ENCODE data around the gene ZNF639. TPM values are rescaled to one million over a fixed set of nuclear protein-coding genes. Genes with fewer than 3 reads are reported as not detected.
A peak's percentile ranks its signal among the peaks of the same experiment; 100 is the strongest.

The ZNF639 gene
- total and polyA plus RNA-seq, 9 of the 15 experiments (the other 6 are each of a cell fraction or from before 2014, with no cell fraction given) = 17.6 to 88.1 (median 53.7) TPM

- TF ChIP-seq DEAF1 (CRISPR knock-in tag; IDR thresholded peaks at IDR 0.05) (no peak), SMARCA5 (IDR thresholded peaks at IDR 0.05) (no peak), PHF21A (IDR thresholded peaks at IDR 0.05; ENCODE audit: borderline replicate concordance, low read depth) (no peak), HNRNPK (IDR thresholded peaks at IDR 0.05; ENCODE audit: low read depth, low read length, poor library complexity, severe bottlenecking) (no peak), TAF1 (IDR thresholded peaks at IDR 0.05; ENCODE audit: control insufficient read depth, extremely low read depth, insufficient read depth, low read length, severe bottlenecking) (no peak), FOXO4 (CRISPR knock-in tag; IDR thresholded peaks at IDR 0.05) (no peak), ZEB2 (IDR thresholded peaks at IDR 0.05) (peak; percentile 44; the same call in 1 of the 2 replicates), DDX20 (tag; IDR thresholded peaks at IDR 0.05; ENCODE audit: low read depth) (no peak), ZNF23 (CRISPR knock-in tag; IDR thresholded peaks at IDR 0.05) (no peak), EP400 (IDR thresholded peaks at IDR 0.05) (no peak), NFIX (CRISPR knock-in tag; IDR thresholded peaks at IDR 0.05; ENCODE audit: low read depth) (no peak), GABPA (tag; conservative IDR thresholded peaks at IDR 0.05; ENCODE audit: low read depth) (no peak), TCF3 (CRISPR knock-in tag; IDR thresholded peaks at IDR 0.05) (peak; percentile 73), MECOM (CRISPR knock-in tag; IDR thresholded peaks at IDR 0.05) (peak; percentile 30; the same call in 1 of the 2 replicates), ZKSCAN3 (CRISPR knock-in tag; IDR thresholded peaks at IDR 0.05) (no peak), MAFF (IDR thresholded peaks at IDR 0.05; ENCODE audit: low read length) (no peak), KAT7 (CRISPR knock-in tag; IDR thresholded peaks at IDR 0.05; ENCODE audit: borderline replicate concordance) (no peak), HMBOX1 (IDR thresholded peaks at IDR 0.05) (0 out of 2 replicates have a peak, but pooled peaks have one; percentile 43), ZFP1 (CRISPR knock-in tag; IDR thresholded peaks at IDR 0.05) (no peak)
- TF ChIP-seq, protein P1, sequence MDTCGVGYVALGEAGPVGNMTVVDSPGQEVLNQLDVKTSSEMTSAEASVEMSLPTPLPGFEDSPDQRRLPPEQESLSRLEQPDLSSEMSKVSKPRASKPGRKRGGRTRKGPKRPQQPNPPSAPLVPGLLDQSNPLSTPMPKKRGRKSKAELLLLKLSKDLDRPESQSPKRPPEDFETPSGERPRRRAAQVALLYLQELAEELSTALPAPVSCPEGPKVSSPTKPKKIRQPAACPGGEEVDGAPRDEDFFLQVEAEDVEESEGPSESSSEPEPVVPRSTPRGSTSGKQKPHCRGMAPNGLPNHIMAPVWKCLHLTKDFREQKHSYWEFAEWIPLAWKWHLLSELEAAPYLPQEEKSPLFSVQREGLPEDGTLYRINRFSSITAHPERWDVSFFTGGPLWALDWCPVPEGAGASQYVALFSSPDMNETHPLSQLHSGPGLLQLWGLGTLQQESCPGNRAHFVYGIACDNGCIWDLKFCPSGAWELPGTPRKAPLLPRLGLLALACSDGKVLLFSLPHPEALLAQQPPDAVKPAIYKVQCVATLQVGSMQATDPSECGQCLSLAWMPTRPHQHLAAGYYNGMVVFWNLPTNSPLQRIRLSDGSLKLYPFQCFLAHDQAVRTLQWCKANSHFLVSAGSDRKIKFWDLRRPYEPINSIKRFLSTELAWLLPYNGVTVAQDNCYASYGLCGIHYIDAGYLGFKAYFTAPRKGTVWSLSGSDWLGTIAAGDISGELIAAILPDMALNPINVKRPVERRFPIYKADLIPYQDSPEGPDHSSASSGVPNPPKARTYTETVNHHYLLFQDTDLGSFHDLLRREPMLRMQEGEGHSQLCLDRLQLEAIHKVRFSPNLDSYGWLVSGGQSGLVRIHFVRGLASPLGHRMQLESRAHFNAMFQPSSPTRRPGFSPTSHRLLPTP (IDR thresholded peaks at IDR 0.05; ENCODE audit: borderline replicate concordance, extremely low read depth, insufficient read length) = no peak
- TF ChIP-seq, protein P2, sequence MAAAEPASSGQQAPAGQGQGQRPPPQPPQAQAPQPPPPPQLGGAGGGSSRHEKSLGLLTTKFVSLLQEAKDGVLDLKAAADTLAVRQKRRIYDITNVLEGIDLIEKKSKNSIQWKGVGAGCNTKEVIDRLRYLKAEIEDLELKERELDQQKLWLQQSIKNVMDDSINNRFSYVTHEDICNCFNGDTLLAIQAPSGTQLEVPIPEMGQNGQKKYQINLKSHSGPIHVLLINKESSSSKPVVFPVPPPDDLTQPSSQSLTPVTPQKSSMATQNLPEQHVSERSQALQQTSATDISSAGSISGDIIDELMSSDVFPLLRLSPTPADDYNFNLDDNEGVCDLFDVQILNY (CRISPR knock-in tag; IDR thresholded peaks at IDR 0.05) = no peak
- TF ChIP-seq, protein P3, sequence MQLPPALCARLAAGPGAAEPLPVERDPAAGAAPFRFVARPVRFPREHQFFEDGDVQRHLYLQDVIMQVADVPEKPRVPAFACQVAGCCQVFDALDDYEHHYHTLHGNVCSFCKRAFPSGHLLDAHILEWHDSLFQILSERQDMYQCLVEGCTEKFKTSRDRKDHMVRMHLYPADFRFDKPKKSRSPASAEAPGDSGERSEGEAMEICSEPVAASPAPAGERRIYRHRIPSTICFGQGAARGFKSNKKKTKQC (CRISPR knock-in tag; IDR thresholded peaks at IDR 0.05) = no peak
Measured at GRCh38 chr3:179301645-179302044, 21.2 kb upstream of the ZNF639 start (continued).

All from K562 (cell line).